Hindlimb muscle (tissue), 1 donor: ENCODE data around the gene MGAT5. TPM values are rescaled to one million over a fixed set of nuclear protein-coding genes. Genes with fewer than 3 reads are reported as not detected.
A peak's percentile ranks its signal among the peaks of the same experiment; 100 is the strongest.

Experiments used
- DNase-seq: peaks from one replicate; pipeline ENCODE4 v3.0.0-alpha.2; 2013
- polyA plus RNA-seq: library from polyadenylated mRNA; unstranded; fragments of 120-200 nt; gene quantifications from one replicate; pipeline ENCODE4 v1.2.1, GENCODE V29; 2013; ENCODE audit not compliant: insufficient read length

MGAT5 gene, protein sequence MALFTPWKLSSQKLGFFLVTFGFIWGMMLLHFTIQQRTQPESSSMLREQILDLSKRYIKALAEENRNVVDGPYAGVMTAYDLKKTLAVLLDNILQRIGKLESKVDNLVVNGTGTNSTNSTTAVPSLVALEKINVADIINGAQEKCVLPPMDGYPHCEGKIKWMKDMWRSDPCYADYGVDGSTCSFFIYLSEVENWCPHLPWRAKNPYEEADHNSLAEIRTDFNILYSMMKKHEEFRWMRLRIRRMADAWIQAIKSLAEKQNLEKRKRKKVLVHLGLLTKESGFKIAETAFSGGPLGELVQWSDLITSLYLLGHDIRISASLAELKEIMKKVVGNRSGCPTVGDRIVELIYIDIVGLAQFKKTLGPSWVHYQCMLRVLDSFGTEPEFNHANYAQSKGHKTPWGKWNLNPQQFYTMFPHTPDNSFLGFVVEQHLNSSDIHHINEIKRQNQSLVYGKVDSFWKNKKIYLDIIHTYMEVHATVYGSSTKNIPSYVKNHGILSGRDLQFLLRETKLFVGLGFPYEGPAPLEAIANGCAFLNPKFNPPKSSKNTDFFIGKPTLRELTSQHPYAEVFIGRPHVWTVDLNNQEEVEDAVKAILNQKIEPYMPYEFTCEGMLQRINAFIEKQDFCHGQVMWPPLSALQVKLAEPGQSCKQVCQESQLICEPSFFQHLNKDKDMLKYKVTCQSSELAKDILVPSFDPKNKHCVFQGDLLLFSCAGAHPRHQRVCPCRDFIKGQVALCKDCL
- 16.5 TPM for polyA plus RNA-seq

DNA sequence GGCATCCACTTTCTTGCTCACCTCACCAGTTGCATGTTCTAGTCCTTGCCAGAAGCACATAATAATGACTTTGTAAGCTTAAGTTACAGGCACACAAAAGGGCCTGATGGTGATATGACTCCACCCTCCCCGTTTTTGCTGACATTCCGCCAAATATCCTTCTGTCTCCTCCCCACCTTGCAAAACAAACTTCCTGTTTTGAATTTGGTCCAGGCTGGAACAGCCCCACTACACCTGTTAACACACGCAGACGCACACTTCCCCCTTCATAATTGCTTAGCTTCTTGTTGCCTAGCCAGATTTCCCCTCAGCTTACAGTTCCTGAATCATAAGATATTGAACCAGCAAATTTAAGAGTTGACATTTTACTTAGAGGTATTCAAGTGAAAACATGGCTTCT is at the start of gene MGAT5:
Gene MGAT5 (plus strand): TSS at position 269 of the 400 bp plus-strand sequence. CDS start 332 bp downstream, outside the sequence.
- no peak for DNase-seq

DNA sequence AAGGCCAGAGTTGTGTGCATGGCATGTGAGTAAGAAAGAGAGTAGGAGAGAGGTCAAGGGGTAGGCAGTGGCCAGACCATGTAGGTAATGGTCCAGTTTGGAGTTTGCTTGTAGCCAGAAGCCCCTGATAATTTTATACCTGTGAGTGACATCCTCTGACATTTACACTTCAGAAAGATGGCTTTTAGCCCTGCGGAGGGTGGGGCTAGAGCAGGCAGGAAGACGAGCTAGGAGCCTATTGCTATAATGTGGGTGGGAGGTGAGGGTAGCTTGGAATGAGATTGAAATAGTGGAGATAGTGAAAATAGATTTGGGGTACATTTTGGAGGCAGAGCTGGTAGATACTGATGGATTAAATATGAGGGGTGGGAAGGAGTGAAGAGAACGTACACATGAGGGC is 48.8 kb upstream of the MGAT5 start:
- no peak for DNase-seq

DNA sequence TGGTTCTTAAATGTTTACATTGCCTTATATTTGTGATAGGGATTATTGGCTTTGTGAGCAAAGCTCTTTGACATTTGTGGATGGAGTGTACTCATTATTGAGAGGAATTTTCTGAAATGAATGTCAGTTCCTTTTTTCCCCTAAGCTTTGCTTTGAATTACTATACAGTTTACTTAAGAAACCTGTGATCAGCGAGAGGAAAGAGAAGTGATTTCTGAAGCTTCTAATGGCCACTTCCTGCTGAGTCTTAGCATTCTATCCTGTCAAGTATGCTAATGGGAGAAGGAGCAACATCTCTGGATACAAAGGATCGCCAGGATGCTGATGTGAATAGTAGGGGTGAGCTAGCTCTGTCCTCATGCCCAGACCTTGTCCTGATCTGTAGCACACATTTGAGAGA is 47.8 kb upstream of the MGAT5 start:
- no peak for DNase-seq

DNA sequence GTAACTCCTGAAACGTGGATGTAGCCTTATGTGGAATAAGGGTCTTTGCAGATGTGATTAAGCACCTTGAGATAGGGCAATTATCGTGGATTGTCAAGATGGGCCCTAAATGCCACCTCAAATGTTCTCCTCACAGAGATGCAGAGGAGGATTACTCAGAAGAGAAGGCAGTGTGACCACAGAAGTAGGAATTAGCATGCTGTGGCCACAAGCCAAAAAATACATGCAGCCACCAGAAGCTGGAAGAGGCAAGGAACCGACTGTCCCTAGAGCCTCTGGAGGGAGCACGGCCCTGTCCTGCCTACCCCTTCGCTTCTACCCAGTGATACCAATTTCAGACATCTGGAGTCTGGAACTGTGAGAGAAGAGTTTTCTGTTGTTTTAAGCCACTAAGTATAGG is 47.3 kb upstream of the MGAT5 start:
- DNase-seq = no peak

DNA sequence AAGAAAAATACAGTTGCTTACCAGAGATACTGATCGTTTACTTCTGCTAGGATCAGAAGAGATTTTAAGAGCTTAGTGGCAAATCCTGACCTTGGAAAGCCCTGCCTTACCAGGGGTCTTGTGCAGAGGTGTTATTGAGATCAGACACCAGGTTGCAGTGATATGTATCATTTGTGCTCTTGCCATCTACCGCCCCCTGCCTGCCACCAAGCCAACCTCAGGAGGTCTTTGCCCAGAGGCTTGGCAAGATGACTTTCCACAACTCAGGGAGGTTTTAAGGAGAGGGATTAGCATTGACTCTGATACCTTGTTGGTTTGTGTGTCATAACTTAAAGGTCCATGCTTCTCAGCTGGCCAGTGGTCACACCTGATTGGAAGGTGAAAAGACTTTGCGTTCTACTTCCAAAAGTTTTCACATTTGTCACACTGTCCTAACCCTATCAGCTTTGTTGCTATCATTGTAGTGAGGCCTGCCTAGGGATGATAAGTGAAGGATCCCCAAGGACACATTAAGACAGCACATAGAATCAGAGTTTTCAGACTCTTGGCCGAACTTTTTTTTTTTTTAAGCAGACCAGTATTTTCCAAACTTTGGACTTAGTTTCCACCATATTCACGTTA is 46.2 kb upstream of the MGAT5 start:
- peak; percentile 18 for DNase-seq

DNA sequence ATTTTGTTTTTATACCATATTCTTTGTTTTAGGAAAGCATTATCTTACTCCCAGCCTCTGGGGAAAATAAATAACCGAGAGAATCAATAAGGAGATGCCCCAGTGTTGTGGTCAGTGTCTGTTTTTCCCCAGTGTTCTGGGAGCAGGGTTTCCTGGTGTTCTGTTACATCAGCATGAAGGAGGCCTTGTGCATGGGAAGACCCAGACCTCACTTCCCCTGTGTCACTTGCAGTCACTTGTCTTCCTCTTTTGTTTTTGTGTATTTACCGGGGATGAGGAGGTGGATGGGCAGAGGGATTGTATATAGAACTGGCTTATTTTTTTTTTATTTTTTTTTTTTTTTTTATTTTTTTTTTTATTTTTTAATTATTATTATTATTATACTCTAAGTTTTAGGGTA is 45.0 kb upstream of the MGAT5 start:
- DNase-seq = no peak

DNA sequence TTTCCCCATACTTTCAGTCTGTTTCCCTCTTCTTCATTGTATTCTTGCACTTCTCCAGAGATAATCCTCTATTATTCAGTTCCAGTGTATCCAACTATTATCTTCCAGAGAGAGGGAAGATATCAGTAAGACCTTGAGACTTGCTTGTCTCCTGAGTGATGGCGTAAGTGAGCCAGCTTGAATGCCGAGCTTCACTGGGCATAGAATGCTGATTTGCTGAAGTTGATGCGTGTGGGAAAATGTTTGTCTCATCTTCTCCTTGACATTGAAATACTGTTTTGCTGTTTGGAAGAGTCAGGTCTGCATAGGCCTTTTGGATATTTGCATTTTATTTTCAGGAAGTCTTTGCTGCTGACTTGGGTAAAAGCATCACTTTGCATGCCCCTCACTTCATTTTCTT is 41.1 kb upstream of the MGAT5 start:
- DNase-seq = no peak

DNA sequence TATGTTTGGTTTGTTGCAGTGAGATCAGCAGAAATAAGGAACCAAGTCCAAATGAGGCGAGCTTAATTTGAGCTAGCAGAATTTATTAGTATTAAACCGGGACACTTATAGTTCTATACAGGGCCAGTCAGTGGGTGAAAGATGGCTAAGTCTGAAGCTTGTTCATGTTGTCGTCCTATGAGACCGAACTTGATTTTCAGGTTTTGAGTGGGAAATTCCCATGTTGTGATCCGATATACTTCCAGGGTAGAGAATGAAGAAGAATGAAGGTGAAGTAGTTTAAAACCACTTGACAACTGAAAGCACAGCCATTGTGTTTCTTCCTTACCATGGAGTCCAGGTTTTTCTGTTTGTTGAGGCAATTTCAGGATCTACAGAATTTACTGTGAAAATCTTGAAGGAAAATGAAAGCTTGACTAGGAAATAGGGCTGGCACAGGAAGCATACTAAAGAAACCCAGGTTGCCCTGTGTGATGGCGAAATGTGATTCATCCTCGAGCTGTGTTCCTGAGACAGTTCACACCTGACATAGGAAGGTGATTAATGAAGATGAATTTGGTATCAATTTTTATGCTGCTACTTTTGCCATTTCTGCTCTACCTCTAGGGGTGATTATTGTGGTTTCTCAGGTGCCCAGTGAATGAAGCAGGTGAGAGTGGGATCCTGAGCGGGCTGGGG is 37.6 kb upstream of the MGAT5 start:
- no peak for DNase-seq

DNA sequence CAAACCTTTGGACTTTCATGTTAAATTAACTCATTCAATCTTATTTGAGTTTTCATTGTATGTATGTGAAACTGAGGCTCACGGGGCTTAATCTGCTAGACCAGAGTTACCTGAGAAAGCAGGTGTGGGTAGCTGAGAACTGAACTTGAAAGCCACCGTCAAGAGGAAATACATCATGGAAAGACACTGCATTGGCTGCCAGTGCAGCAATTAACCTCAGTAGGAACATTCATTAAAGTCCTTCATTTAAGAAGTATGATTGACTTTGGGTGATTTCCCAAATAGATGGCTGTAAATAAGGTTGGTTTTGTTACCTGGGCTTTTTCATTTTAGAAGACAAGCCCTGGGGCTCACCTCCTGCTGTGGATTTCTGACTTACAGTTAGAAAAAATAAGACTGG is 36.5 kb upstream of the MGAT5 start:
- no peak for DNase-seq

DNA sequence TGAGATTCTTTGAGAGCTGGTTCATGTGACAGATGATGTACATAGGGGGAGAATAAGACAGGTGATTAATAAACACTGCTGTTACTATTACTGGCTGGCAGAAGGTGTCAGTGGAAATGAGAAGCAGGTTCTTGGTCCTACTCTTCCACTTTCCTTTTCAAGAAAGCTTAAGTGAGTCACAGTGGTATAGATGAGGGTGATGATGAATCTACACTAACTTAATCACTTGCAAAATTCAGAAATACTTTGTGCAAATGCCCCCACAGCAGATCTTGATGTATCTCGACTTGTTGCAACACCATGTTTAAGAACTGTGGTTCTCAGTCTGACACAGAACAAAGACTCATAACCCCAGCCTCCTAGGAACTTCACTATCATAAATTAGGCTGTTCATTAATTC is 35.9 kb upstream of the MGAT5 start:
- no peak for DNase-seq

DNA sequence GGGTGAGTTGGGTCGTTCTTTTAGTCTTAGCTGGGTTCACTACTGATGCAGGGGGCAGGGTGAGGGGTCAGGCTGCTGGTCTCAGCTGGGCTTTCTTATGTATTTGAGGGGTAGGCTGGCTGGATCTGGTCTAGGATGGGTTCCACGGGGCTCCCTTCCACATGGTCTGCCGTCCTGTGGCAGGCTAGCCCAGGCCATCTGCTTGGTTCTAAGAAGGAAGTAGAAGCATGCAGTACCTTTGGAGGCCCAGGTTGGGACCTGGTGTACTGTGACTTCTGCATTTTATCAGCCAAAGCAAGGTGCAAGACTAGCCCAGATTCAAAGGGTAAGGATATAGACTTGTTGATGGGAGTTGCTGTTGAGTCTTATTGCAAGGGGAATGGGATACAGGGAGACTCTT is 35.5 kb upstream of the MGAT5 start:
- DNase-seq = no peak

DNA sequence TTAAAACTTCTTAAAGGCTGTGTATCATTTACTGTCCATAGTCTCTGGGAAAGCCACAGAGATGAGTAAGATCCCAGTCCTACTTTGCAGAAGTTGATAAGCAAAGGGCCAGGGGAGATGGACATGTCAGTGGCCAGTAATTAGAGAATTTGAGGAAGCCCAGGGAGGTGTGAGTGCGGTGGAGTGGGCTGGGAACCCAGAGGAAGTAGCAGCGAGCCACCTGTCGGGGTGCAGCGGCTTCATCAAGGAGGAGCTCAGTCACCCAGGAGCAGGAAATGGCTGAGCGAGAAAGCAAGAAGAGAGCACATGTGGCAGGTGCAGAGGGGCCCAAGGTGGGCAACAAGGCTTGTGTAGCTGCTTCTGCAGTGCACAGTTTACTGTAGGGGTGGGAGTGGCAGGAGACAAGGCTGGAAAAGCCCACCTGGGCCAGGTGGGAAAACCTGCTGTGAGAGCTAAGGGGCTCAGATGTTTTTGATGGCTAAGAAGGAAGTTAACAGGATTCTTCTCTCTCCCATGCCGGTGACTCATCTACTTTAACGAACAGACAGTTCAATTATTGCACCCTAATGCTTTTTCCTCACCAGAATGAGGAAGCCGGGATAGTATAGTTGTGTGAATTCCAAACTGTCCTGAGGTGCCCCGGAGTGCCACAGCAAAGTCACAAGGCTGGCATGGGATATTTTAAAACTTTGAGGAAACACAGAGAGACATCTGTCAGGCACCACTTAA is 34.8 kb upstream of the MGAT5 start:
- DNase-seq = no peak

DNA sequence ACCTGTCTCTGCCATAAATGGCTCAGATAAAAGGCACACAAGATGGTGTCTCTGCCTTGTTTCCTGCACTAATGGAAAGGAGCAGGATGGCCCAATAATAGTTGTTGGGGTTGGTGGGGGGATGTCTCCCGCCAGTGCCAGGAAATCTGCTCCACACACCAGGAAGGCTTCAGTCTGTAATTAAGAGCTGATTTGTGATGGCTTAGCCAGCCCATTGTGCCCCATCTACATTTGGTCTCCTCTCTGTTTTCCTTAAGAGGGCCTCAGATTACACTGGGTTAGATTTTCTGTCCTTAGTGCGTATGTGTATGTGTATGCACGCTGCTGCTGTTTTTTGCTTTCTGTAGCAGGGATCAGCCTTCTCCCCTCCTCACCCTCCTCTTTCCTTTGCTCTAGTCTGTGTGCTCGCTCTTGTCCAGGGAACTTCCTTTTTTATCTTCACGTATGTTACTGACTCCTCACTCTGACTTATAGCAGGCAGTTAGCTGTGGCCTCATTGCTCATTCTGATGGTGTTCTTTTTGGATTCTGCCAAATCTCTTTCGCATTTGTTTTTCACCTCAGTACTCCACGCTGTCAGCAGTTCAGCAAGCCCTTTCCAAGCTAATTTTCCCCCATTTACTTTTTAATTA is 33.4 kb upstream of the MGAT5 start:
- DNase-seq = no peak

DNA sequence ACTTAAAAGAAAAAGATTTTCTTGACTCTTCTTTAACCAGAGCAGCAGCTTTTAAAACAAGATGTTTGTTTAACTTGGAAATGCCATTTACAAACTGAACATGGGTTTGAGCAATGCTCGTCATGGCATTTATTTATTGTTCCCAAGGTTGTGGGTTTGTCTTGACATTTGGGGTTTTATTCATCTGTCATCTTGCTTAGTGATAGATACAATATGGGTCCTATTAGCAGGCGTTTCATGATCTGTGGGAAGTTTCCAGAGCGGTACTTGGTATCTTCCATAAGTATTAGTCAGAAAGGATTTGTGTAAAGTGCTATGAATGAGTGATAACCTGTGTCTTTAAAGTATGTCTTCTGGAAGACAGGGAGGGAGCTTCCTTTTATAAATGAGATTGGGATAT is 29.9 kb upstream of the MGAT5 start:
- no peak for DNase-seq

DNA sequence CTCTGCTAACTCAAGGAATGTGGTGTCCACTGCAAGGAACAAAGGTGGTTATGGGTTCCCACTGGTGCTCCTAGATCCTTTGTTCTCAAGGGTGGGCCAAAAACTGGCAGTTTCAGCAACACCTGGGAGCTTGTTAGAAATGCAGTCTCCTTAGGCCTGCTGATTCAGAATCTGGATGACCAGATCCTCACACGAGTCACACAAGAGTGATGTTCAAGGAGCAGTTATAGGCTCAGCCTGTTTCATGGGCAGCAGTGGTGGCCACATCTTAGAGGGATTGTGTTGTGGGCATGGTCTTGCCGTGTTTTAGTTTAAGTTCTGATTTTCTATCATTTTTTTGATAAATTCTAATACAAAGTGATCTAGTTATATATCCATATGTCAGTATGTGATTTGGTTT is 28.7 kb upstream of the MGAT5 start:
- DNase-seq = no peak

DNA sequence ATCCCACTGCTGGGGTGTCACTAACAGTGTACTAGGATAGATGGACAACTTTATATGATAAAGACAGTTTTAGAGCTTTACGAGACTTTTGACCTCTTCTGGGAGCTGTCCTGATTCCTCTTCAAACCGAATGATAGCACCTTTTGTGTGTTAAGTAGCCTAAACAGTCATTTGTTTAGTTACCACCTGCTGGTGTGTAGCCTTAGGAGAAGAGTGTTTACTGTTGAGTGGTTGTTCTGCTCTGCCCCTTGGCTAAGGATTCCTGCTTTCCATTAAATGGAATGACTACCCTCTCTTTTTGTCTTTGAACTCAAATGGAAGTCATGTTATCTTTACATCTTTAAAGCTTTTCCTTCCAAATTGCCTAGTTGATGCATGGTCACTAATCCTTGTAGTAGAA is 28.0 kb upstream of the MGAT5 start:
- DNase-seq = no peak

DNA sequence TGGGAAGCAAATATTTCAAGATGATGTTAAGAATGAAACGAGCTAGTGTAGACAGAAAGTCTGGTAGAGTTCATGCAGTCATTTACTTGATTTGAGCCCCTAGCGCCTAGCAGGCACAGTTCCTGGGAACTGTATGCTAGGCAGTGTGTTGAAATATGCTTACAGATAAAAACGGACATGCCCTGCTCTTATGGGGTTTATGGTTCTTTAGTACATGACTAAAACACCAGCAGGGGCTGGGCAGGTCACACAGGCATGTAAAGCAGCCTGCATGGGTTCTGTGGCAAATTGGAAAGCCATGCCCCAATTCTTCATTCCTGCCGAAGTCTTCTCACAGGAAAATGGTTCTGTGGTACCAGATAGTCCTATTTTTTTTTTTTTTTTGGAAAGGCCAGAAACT is 27.3 kb upstream of the MGAT5 start:
- DNase-seq = no peak

DNA sequence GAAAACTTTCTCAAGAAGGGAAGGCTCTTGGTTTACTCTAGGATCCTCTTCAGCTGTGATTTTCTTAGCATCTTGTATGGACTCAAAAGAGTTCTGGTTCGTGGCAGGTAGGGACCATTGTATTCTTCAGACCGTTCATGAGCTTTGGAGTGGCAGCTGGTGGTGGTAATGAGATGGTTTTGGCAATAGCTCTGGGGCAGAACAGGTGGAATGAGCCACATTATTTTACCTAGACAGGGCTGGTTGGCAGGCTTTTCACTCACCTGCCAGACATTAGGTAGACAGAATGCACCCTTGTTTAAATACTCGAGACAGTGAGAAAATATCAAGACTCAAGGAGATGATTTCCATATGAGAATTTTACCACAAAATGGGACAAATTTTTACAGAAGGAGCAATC is 26.2 kb upstream of the MGAT5 start:
- DNase-seq = no peak

DNA sequence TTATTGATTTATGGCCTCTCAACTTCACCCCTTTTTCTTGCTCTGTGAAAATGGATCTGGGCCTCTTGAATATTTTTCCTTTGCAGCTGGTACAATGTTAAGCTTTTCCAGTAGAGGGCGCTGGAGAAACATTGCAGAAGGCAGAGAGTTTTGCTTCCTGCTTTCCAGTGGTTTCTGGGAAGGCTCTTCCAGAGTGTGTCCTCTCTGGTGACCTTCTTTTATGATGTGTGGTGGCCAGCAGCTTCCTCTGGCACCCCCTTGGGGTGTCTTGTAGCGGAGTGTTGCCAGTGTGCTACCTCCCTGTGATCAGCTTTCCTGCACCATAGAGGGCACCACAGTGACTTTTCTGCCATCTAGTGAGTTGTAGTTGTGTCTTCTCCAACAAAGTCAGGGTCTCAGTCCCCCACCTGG is 25.4 kb upstream of the MGAT5 start:
- no peak for DNase-seq

DNA sequence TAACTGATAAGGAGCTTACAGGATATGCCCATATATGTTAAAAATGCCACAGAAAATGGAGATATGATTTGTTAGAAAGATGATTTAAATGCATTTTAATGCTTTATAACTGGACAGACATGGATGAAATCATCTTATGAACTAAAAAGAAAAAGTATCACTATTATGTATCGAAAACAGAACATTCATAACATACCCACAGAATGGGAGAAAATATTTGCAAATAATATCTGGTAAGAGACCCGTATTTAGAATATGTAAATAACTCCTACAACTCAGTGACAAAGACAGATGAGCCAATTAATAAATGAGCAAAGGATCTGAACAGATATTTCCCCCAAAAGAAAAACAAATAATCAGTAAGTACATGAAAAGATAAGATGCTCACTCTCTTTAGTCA is 24.3 kb upstream of the MGAT5 start:
- no peak for DNase-seq

DNA sequence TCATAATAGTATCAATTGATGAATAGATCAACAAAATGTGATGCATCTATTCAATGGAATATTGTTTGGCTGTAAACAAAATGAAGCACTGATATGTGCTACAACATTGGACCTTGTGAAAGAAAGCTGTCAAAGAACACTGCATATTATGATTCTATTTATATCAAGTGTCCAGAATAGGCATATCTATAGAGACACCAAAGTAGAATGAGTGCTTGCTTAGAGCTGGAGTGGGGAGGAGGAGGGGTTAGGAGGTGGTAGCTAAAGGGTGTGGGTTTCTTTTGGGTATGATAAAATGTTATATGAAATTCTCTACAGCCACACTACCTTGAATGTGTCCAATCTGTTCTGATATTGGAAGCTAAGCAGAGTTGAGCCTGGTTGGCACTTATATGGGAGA is 23.0 kb upstream of the MGAT5 start:
- DNase-seq = no peak
